Spleen (tissue), 11 donors: Measurements from ENCODE around the gene PIPOX. TPM values are rescaled to one million over a fixed set of nuclear protein-coding genes. Genes with fewer than 3 reads are reported as not detected.
"Not testable (repeated sequence)": the region's sequence is repeated elsewhere in the genome, so short reads cannot be mapped to it uniquely, and the experiment has no call there.

ENCODE experiments used
- DNase-seq: peaks from one replicate; pipeline ENCODE4 v3.0.0-alpha.2; 2020
- H3K27ac ChIP-seq, 8 donors: fragments of 200-600 bp; sonication (generic) in 7 of 8; 1 replicate in 4 of 8; 2 replicates in 4 of 8; pipeline versions ENCODE4 v1.5.0 to v1.8.0; 2016 to 2021; ENCODE audit warnings: inconsistent platforms in 4 of 8, mild to moderate bottlenecking in 4 of 8, moderate library complexity in 1 of 8
- H3K27me3 ChIP-seq, 7 donors: fragments of 200-600 bp; sonication (generic) in 6 of 7; replicated peaks in 1 of 7; 1 replicate in 4 of 7; 2 replicates in 3 of 7; pipeline versions ENCODE4 v1.5.0 to v1.8.0; 2016 to 2021; ENCODE audit warnings: inconsistent platforms in 3 of 7, mild to moderate bottlenecking in 1 of 7
- H3K36me3 ChIP-seq, 6 donors: fragments of 200-600 bp; sonication (generic) in 5 of 6; 1 replicate in 4 of 6; 2 replicates in 2 of 6; pipeline versions ENCODE4 v1.5.0 to v1.8.0; 2016 to 2021; ENCODE audit warnings: inconsistent platforms in 2 of 6
- H3K4me1 ChIP-seq, 6 donors: fragments of 200-600 bp; sonication (generic) in 5 of 6; 1 replicate in 3 of 6; 2 replicates in 3 of 6; pipeline versions ENCODE4 v1.5.0 to v1.8.0; 2016 to 2021; ENCODE audit warnings: inconsistent platforms in 3 of 6
- H3K4me3 ChIP-seq, 8 donors: fragments of 200-600 bp; sonication (generic) in 7 of 8; 1 replicate in 4 of 8; 2 replicates in 4 of 8; pipeline versions ENCODE4 v1.5.0 to v1.8.0; 2016 to 2021; ENCODE audit warnings: inconsistent platforms in 4 of 8, mild to moderate bottlenecking in 4 of 8, moderate library complexity in 2 of 8
- H3K9me3 ChIP-seq, 8 donors: fragments of 200-600 bp; sonication (generic) in 7 of 8; 1 replicate in 4 of 8; 2 replicates in 4 of 8; pipeline versions ENCODE4 v1.5.0 to v1.8.0; 2016 to 2021; ENCODE audit warnings: inconsistent platforms in 4 of 8
- CTCF ChIP-seq, 11 experiments: fragments of 200-600 bp in 7 of 11; fragments of 450-650 bp in 4 of 11; sonication (generic) in 4 of 11; IDR thresholded peaks in 8 of 11; conservative IDR thresholded peaks in 3 of 11; 1 replicate in 7 of 11; 2 replicates in 4 of 11; pipeline versions ENCODE4 v1.4.0 to v1.8.0; 2016 to 2021; ENCODE audit warnings: antibody characterized with exemption in 11 of 11, inconsistent platforms in 4 of 11, mild to moderate bottlenecking in 1 of 11
- POLR2A ChIP-seq, 3 donors: fragments of 450-650 bp; IDR thresholded peaks; one replicate each; pipeline ENCODE4 v1.5.1; 2017; ENCODE audit warnings: antibody characterized with exemption in 3 of 3, mild to moderate bottlenecking in 1 of 3
- POLR2AphosphoS5 ChIP-seq, 3 donors: sonication (generic); formaldehyde crosslinking; IDR thresholded peaks; one replicate each; pipeline ENCODE4 v1.5.1; 2017; ENCODE audit warnings: antibody characterized with exemption in 3 of 3
- WGBS, 5 donors: extraction: QIAGEN DNeasy Blood & Tissue Kit in 3 of 5; methylation state at CpG; one replicate each; pipeline versions ENCODE4 v1.1.5 to v1.1.7; 2013 to 2018; 5-methylcytosine and 5-hydroxymethylcytosine counted together
- intact Hi-C: fragments of 100-400 bp; cut with DNase I; formaldehyde crosslinking; loops from one replicate; pipeline ENCODE4 v1.15.0; 2023; ENCODE audit warnings: low total_unique reads
- polyA plus RNA-seq, 3 donors: library from polyadenylated mRNA; stranded (reverse); fragments of 200-250 nt; gene quantifications; one replicate each; pipeline ENCODE4 v1.2.1, GENCODE V29; 2013
- total RNA-seq, 7 donors: library from RNA; depleted of rRNA in 3 of 7; stranded (reverse); fragments of >200 nt in 3 of 7; fragmentation: NEBNext Ultra II Directional in 4 of 7; extraction: Animal tissue kit (Norgen Biotek cat#: 25700) in 4 of 7; gene quantifications; one replicate each; pipeline versions ENCODE4 v1.1.0 to v1.2.1, GENCODE V29; 2016 to 2021
- donor health status: healthy with polysubstance abuse.
- donor health status: DM: no; HTN: no; CAD: no; lungs with moderate emphysema.
- donor health status: DM: no; HTN: no; CAD: no.
- donor health status: Bipolar disorder and iron deficiency.
- donor health status: healthy.
- donor health status: DM: no; HTN: no; CAD: no.
- donor health status: DM: yes; HTN: yes; CAD: no.

PIPOX gene
- total and polyA plus RNA-seq, 10 donors = 0.64 to 8.3 (median 4.7) TPM

- no peak for TF ChIP-seq POLR2A (IDR thresholded peaks at IDR 0.05)
- no peak for TF ChIP-seq POLR2AphosphoS5 (IDR thresholded peaks at IDR 0.05)
- no peak for TF ChIP-seq CTCF (IDR thresholded peaks at IDR 0.05 in 8 of 11, conservative IDR thresholded peaks at IDR 0.05 in 3 of 11)
- intact Hi-C loops = no loop called here
- Histone ChIP-seq H3K36me3 (peaks cover 3 to 100% (median 87%) of the 10 kb centered on the region in 6 donors), H3K9me3 (no peaks in the 10 kb centered on the region), H3K4me1 (no peaks in the 10 kb centered on the region), H3K4me3 (no peak overlapping the region), H3K27ac (no peak overlapping the region), H3K27me3 (no peaks in the 10 kb centered on the region)
- DNase-seq = no peak
- 89 to 97% (median 92%) methylated on average over 12 of the region's 12 CpGs for WGBS, 5 donors
Observed at GRCh38 chr17:29085223-29085622, 42.3 kb downstream of the PIPOX start.

GRCh38 chr17:29086628-29087332, 43.8 kb downstream of the PIPOX start:
- no peak overlapping the region for H3K27ac ChIP-seq
- no peak for DNase-seq
- H3K4me3 ChIP-seq = no peak overlapping the region
- WGBS, 5 donors = 94 to 96% (median 95%) methylated on average over 19 of the region's 19 CpGs
- H3K27me3 ChIP-seq = no peaks in the 10 kb centered on the region
- no peaks in the 10 kb centered on the region for H3K9me3 ChIP-seq
- intact Hi-C loops = no loop called here
- TF ChIP-seq CTCF (IDR thresholded peaks at IDR 0.05 in 8 of 11, conservative IDR thresholded peaks at IDR 0.05 in 3 of 11) = no peak
- TF ChIP-seq POLR2A (IDR thresholded peaks at IDR 0.05) = no peak
- no peak for TF ChIP-seq POLR2AphosphoS5 (IDR thresholded peaks at IDR 0.05)
- no peaks in the 10 kb centered on the region for H3K4me1 ChIP-seq
- H3K36me3 ChIP-seq = peaks cover 3 to 100% (median 89%) of the 10 kb centered on the region in 6 donors

GRCh38 chr17:29088782-29089181, 45.8 kb downstream of the PIPOX start:
- DNase-seq, H3K4me1 ChIP-seq, H3K27me3 ChIP-seq, intact Hi-C loops, H3K27ac ChIP-seq, H3K4me3 ChIP-seq, H3K9me3 ChIP-seq: not testable (repeated sequence)
- WGBS, 5 donors = 89 to 97% (median 91%) methylated on average over 3 of the region's 3 CpGs
- H3K36me3 ChIP-seq = peaks cover 3 to 100% (median 94%) of the 10 kb centered on the region in 6 donors

GRCh38 chr17:29089601-29090044, 46.7 kb downstream of the PIPOX start:
- H3K27ac ChIP-seq = no peak overlapping the region
- H3K36me3 ChIP-seq = peaks cover 3 to 100% (median 96%) of the 10 kb centered on the region in 6 donors
- H3K4me3 ChIP-seq = no peak overlapping the region
- TF ChIP-seq POLR2A (IDR thresholded peaks at IDR 0.05) (no peak), POLR2AphosphoS5 (IDR thresholded peaks at IDR 0.05) (no peak), CTCF (IDR thresholded peaks at IDR 0.05 in 8 of 11, conservative IDR thresholded peaks at IDR 0.05 in 3 of 11) (no peak)
- no peak for DNase-seq
- WGBS, 5 donors = 80 to 94% (median 87%) methylated on average over 20 of the region's 20 CpGs
- H3K27me3 ChIP-seq = no peaks in the 10 kb centered on the region
- intact Hi-C loops = no loop called here
- no peaks in the 10 kb centered on the region for H3K9me3 ChIP-seq
- H3K4me1 ChIP-seq = no peaks in the 10 kb centered on the region
